ENCODE data around the gene CCSER1.

The CCSER1 gene

DNA sequence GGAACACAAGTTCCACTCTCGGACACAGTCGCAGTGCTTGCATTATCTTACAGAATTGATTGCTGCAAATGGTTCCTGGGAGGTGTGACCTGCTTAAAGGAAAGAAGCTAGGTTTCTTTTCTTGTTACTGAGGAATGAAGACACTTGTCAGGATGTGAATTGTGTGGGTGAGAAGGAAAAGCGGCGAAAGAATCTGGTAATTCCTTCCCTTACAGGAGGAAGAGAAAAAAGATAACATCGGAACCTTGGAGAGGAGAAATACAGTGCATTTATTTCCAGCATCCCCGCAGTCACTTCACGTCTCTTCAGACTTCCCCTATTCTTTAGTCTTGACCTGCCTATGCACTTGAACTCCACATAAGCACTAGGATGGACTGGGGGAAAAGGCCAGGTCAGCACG is 389 bp upstream of the CCSER1 start:
- no peak overlapping the region for H3K4me3 ChIP-seq (ENCODE audit: low read length)
- DNase-seq (ENCODE audit: low read depth, low spot score): no peak

DNA sequence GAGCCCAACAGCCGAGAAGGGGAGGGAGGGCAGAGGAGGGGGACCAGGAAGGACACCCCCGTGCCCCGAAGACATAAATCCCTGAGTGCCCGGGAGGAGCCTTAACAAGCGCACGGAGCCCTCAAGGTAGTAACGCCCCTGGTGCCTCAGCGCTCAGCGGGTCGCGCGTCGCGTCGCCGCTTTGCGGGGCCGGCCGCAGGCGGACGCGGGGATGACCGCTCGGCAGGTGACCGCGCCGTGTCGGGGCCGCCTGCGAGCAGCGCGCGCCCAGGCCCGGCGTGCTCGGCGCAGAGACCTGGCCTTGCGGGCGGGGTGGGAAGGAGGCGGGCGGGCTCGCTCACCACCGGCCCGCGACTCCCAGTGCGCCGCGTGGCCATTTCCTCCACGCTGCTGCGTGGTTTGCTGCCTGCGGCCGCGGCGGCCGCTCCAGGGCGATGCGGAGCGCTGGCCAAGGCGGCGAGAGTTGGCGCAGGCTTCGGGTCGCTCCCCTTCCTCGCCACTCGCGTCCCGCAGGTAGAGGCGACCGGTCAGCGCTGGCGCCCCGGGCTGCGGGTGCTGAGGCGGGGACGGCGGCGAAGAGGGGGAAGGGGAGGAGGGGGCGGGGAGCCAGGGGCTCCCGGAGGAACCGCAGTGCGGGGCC is 632 bp downstream of the CCSER1 start:
- DNase-seq (ENCODE audit: low read depth, low spot score): no peak

GRCh38 chr4:90128961-90129495 is 1.8 kb downstream of the CCSER1 start:
- DNase-seq (ENCODE audit: low read depth, low spot score): no peak
- H3K4me3 ChIP-seq (ENCODE audit: low read length): no peak overlapping the region

More for the DNA sequence above, 632 bp downstream of the CCSER1 start:
- H3K4me3 ChIP-seq (ENCODE audit: low read length): no peak overlapping the region

- H3K4me3 ChIP-seq (ENCODE audit: low read length): no peak overlapping the region
- no peak for DNase-seq (ENCODE audit: low read depth, low spot score)
Measured at GRCh38 chr4:90130076-90130475, 2.9 kb downstream of the CCSER1 start.

DNA sequence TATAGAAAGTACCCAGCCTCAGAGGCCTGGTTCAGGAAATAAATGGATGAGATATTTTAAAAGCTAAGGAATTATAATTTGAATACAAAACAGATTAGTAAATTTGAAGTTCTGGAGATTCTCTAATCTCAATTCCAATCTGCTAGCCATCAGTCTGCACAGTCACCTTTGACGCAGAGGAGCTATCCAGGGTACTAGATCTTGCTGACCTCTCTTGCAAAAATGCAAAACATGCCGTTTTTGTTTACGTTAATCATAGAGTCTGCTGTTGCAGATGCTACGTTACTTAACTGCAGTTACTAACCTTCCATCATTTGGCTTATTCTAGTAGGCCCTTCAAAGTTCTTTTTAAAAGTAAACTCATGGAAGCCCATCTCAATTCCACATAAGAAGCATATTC is 10.4 kb downstream of the CCSER1 start:
- no peak for DNase-seq (ENCODE audit: low read depth, low spot score)
- H3K4me3 ChIP-seq (ENCODE audit: low read length): no peak overlapping the region

DNA sequence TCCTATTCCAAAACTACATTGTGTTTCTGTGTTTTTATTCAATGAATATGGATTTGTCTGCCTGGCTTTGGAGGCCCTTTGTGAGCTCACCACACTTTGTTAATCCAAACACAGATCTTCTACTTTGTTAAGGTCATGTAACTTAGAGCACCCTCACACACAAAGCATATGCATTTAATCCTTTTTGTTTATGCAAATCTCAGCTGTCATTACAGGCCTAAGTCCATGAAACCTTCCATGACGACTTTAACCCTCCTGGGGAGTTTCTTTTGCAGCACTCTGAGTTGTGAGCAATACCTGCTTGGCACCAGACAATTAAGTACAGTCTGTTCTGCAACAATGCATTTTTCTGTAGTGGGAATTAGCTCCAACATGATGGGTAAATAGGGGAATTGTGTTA is 14.9 kb downstream of the CCSER1 start:
- DNase-seq (ENCODE audit: low read depth, low spot score): no peak
- H3K4me3 ChIP-seq (ENCODE audit: low read length): no peak overlapping the region

DNA sequence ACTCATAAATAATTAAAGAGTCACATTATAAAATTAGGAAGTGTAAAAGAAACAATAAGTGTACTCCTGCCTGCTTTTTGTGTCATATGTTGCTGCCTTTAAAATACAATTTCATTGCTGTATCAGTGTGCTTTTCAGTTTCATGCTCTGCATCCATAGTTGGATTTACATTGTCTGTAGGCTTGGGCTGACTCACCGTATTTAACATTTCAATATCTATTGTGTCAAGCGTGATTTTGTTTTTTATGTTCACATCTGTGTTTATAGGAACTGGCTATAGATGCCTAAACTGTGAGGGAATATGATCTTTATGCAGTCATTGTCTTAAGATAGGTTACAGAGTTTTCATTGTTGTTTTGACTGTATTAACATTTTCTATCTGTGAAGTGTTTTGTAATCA is 18.1 kb downstream of the CCSER1 start:
- no peak overlapping the region for H3K4me3 ChIP-seq (ENCODE audit: low read length)

GRCh38 chr4:90146306-90146705 is 19.1 kb downstream of the CCSER1 start:
- DNase-seq (ENCODE audit: low read depth, low spot score): no peak
- H3K4me3 ChIP-seq (ENCODE audit: low read length): no peak overlapping the region

More for the DNA sequence above, 18.1 kb downstream of the CCSER1 start:
- no peak for DNase-seq (ENCODE audit: low read depth, low spot score)

DNA sequence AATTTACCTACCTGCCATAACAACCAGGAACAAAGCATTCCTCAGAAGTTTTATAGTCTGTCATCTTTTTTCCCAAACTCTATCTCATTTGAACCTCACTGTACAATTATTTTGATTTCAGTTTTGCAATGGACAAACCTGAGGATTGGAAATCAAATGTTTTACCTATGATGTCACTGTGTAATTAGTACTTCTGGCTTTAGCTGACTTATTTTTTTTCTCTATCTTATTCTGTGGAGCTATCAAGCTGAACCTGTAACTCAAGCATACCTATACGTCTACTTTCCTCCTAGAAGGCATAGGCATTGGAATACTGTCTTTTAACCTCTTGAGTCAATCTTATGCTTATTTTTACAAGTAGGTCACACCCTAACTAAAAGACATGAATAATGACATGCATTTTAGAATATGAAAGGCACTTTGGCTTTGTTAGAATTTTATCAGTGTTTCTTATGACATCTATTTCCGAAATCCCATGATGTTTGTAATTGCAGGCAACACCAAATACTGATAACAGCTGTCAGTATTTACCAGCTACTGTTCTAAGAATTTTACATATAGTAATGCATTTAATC is 21.5 kb downstream of the CCSER1 start:
- DNase-seq (ENCODE audit: low read depth, low spot score): no peak

GRCh38 chr4:90152024-90152423 is 24.8 kb downstream of the CCSER1 start:
- DNase-seq (ENCODE audit: low read depth, low spot score): no peak
- H3K4me3 ChIP-seq (ENCODE audit: low read length): no peak overlapping the region

More for the DNA sequence above, 21.5 kb downstream of the CCSER1 start:
- H3K4me3 ChIP-seq (ENCODE audit: low read length): no peak overlapping the region

GRCh38 chr4:90159193-90159592 is 32.0 kb downstream of the CCSER1 start:
- H3K4me3 ChIP-seq (ENCODE audit: low read length): no peak overlapping the region
- DNase-seq (ENCODE audit: low read depth, low spot score): no peak

DNA sequence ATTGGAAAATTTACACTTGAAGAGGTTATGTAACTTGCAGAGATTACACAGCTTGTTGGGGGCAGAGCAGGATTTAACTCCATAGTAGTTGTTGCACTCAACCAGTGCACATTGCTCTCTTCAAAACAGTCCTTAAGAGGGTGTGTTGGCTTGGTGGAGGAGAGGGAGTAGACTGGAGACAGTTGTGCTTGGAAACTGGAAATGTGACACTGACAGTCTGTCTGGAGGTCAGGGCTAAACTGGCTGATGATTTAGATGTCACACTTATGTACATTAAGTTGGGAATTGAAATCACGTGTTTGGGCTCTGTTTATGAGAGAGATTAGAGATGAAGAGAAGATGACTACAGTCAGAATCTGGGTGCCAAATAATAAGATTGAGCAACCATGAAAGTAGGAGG is 32.9 kb downstream of the CCSER1 start:
- no peak for DNase-seq (ENCODE audit: low read depth, low spot score)
- H3K4me3 ChIP-seq (ENCODE audit: low read length): no peak overlapping the region

GRCh38 chr4:90162566-90162965 is 35.4 kb downstream of the CCSER1 start:
- no peak for DNase-seq (ENCODE audit: low read depth, low spot score)
- H3K4me3 ChIP-seq (ENCODE audit: low read length): no peak overlapping the region

GRCh38 chr4:90163872-90164271 is 36.7 kb downstream of the CCSER1 start:
- no peak overlapping the region for H3K4me3 ChIP-seq (ENCODE audit: low read length)
- no peak for DNase-seq (ENCODE audit: low read depth, low spot score)

- H3K4me3 ChIP-seq (ENCODE audit: low read length): no peak overlapping the region
- no peak for DNase-seq (ENCODE audit: low read depth, low spot score)
Measured at GRCh38 chr4:90165883-90166282, 38.7 kb downstream of the CCSER1 start.

DNA sequence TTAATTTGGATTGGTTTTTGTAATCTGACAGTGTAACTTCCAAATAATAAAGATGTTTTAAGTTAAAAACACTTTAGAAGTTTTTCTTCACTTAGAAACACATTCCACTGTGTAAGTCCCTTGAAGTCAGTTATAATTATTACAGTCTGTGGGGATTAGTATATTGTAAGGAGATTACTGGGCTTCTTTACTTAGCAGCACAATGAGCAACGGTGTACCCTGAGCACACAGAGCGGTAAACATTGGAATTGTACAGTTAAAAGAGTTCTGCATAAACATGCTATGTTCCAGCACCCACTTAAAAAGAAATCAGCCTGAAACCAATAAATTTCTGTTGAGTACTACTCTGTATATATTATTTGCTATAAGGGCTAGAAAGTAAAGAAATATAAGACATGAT is 44.3 kb downstream of the CCSER1 start:
- no peak for DNase-seq (ENCODE audit: low read depth, low spot score)
- H3K4me3 ChIP-seq (ENCODE audit: low read length): no peak overlapping the region

GRCh38 chr4:90174621-90175023 is 47.4 kb downstream of the CCSER1 start:
- no peak for DNase-seq (ENCODE audit: low read depth, low spot score)
- no peak overlapping the region for H3K4me3 ChIP-seq (ENCODE audit: low read length)

GRCh38 chr4:90181644-90182043 is 54.5 kb downstream of the CCSER1 start:
- H3K4me3 ChIP-seq (ENCODE audit: low read length): no peak overlapping the region
- DNase-seq (ENCODE audit: low read depth, low spot score): no peak

DNA sequence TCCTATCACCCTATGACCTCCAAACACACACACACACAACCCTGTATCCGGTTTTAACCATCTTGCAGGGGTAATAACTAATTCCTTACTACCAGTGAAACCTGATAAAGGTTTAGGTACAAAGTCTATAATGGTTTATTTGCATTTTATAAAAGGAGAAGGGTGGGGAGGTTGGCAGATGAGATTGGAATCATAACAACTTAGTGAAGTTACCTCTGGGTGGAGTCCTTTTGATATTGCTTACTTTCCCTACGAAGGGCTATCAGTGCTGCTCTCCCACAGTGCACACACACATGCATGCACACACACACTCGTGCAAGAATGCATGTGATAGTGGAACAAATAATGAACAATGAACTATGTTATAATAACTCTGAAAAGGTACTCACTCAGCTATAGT is 56.1 kb downstream of the CCSER1 start:
- DNase-seq (ENCODE audit: low read depth, low spot score): no peak
- no peak overlapping the region for H3K4me3 ChIP-seq (ENCODE audit: low read length)

GRCh38 chr4:90184560-90184959 is 57.4 kb downstream of the CCSER1 start:
- no peak overlapping the region for H3K4me3 ChIP-seq (ENCODE audit: low read length)
- DNase-seq (ENCODE audit: low read depth, low spot score): no peak

- no peak for DNase-seq (ENCODE audit: low read depth, low spot score)
- no peak overlapping the region for H3K4me3 ChIP-seq (ENCODE audit: low read length)
Measured at GRCh38 chr4:90185416-90185815, 58.2 kb downstream of the CCSER1 start.
